Measurements from ENCODE around the gene CDC73.
A peak's percentile ranks its signal among the peaks of the same experiment; 100 is the strongest.

- TF ChIP-seq CTCF (IDR thresholded peaks at IDR 0.05; ENCODE audit: insufficient read depth, low read length, poor library complexity, severe bottlenecking) (peak; percentile 83), EZH2phosphoT487 (conservative IDR thresholded peaks at IDR 0.05; ENCODE audit: low read length) (no peak)
These were observed 61.3 kb downstream of the CDC73 start for GRCh38 chr1:193183019-193183627.

Measured in SU-DHL-6 (cell line).